Esophagus (tissue), 2 donors: ENCODE results near the gene PTPRD. TPM values are rescaled to one million over a fixed set of nuclear protein-coding genes. Genes with fewer than 3 reads are reported as not detected.
"Not testable (repeated sequence)": the region's sequence is repeated elsewhere in the genome, so short reads cannot be mapped to it uniquely, and the experiment has no call there.

ENCODE experiments used
- H3K27ac ChIP-seq, 2 donors: one replicate each; pipeline ENCODE4 v1.5.1; 2013; ENCODE audit warnings: low read depth in 2 of 2, mild to moderate bottlenecking in 2 of 2, inconsistent platforms in 1 of 2, low read length in 1 of 2, moderate library complexity in 1 of 2
- H3K27me3 ChIP-seq, 2 donors: one replicate each; pipeline ENCODE4 v1.6.1; 2013; ENCODE audit warnings: low read length in 2 of 2, control low read depth in 1 of 2, mild to moderate bottlenecking in 1 of 2; ENCODE audit not compliant: insufficient read depth in 2 of 2, control insufficient read depth in 1 of 2
- H3K36me3 ChIP-seq, 2 donors: one replicate each; pipeline ENCODE4 v1.6.1; 2013; ENCODE audit warnings: low read length in 1 of 2; ENCODE audit not compliant: control insufficient read depth in 2 of 2, insufficient read depth in 2 of 2
- H3K4me1 ChIP-seq, 2 donors: one replicate each; pipeline ENCODE4 v1.6.1; 2013; ENCODE audit warnings: low read length in 1 of 2; ENCODE audit not compliant: control insufficient read depth in 2 of 2, insufficient read depth in 2 of 2
- H3K4me3 ChIP-seq, 2 donors: one replicate each; pipeline ENCODE4 v1.5.1; 2013; ENCODE audit warnings: low read length in 2 of 2, mild to moderate bottlenecking in 2 of 2, low read depth in 1 of 2, moderate library complexity in 1 of 2
- H3K9me3 ChIP-seq, 2 donors: one replicate each; pipeline ENCODE4 v1.6.1; 2013; ENCODE audit warnings: mild to moderate bottlenecking in 2 of 2, low read depth in 1 of 2, low read length in 1 of 2, moderate library complexity in 1 of 2; ENCODE audit not compliant: control insufficient read depth in 2 of 2, insufficient read depth in 1 of 2
- whole genome bisulfite sequencing, 2 donors: extraction: QIAGEN DNeasy Blood & Tissue Kit; methylation state at CpG; one replicate each; pipeline ENCODE4 v1.1.7; 2013; 5-methylcytosine and 5-hydroxymethylcytosine counted together
- polyA plus RNA-seq, 2 donors: library from polyadenylated mRNA; stranded (reverse); fragments of 200-250 nt; gene quantifications; one replicate each; pipeline ENCODE4 v1.2.3, GENCODE V29; 2013
- donor health status: healthy with polysubstance abuse.
- donor health status: Bipolar disorder and iron deficiency.

The PTPRD gene
- polyA plus RNA-seq, 2 donors = 0.53 to 0.60 TPM

GRCh38 chr9:10523164-10523563 is 89.6 kb downstream of the PTPRD start:
- Histone ChIP-seq H3K36me3 (no peaks in the 10 kb centered on the region), H3K27ac (no peak overlapping the region), H3K4me1 (no peaks in the 10 kb centered on the region), H3K4me3 (no peak overlapping the region), H3K9me3 (no peaks in the 10 kb centered on the region), H3K27me3 (no peaks in the 10 kb centered on the region)
- WGBS, 2 donors = 71% methylated on average over 5 of the region's 5 CpGs

- no peaks in the 10 kb centered on the region for H3K9me3 ChIP-seq
- H3K4me3 ChIP-seq = no peak overlapping the region
- no peaks in the 10 kb centered on the region for H3K36me3 ChIP-seq
- no peaks in the 10 kb centered on the region for H3K4me1 ChIP-seq
- WGBS, 2 donors = 92 to 95% methylated on average over 3 of the region's 3 CpGs
- H3K27me3 ChIP-seq = no peaks in the 10 kb centered on the region
- no peak overlapping the region for H3K27ac ChIP-seq
Measured at GRCh38 chr9:10512144-10512543, 100.7 kb downstream of the PTPRD start.

- no peak overlapping the region for H3K27ac ChIP-seq
- H3K9me3 ChIP-seq = peaks cover 0 to 3% of the 10 kb centered on the region in 2 donors
- H3K27me3 ChIP-seq = no peaks in the 10 kb centered on the region
- H3K4me3 ChIP-seq = no peak overlapping the region
- no peaks in the 10 kb centered on the region for H3K4me1 ChIP-seq
- no peaks in the 10 kb centered on the region for H3K36me3 ChIP-seq
- 72 to 77% methylated on average over 4 of the region's 4 CpGs for WGBS, 2 donors
Measured at GRCh38 chr9:10488937-10489336, 123.9 kb downstream of the PTPRD start.

GRCh38 chr9:10479172-10479571 is 133.6 kb downstream of the PTPRD start:
- no peaks in the 10 kb centered on the region for H3K4me1 ChIP-seq
- H3K27ac ChIP-seq = no peak overlapping the region
- no peaks in the 10 kb centered on the region for H3K36me3 ChIP-seq
- WGBS, 2 donors = 39 to 40% methylated on average over 3 of the region's 3 CpGs
- no peak overlapping the region for H3K4me3 ChIP-seq
- no peaks in the 10 kb centered on the region for H3K27me3 ChIP-seq
- no peaks in the 10 kb centered on the region for H3K9me3 ChIP-seq

GRCh38 chr9:10449201-10449617 is 163.6 kb downstream of the PTPRD start:
- not testable (repeated sequence) for H3K4me3 ChIP-seq, H3K27me3 ChIP-seq, H3K36me3 ChIP-seq, H3K27ac ChIP-seq, H3K4me1 ChIP-seq, H3K9me3 ChIP-seq
- WGBS, 2 donors = 95 to 96% methylated on average over 26 to 28 of the region's 28 CpGs

- Histone ChIP-seq H3K27me3 (no peaks in the 10 kb centered on the region), H3K27ac (no peak overlapping the region), H3K36me3 (no peaks in the 10 kb centered on the region), H3K4me3 (no peak overlapping the region), H3K4me1 (no peaks in the 10 kb centered on the region), H3K9me3 (no peaks in the 10 kb centered on the region)
- WGBS, 2 donors = 60 to 73% methylated on average over 3 of the region's 3 CpGs
Measured at GRCh38 chr9:10447036-10447435, 165.8 kb downstream of the PTPRD start.

- Histone ChIP-seq H3K27ac (no peak overlapping the region), H3K9me3 (no peaks in the 10 kb centered on the region), H3K27me3 (no peaks in the 10 kb centered on the region), H3K4me3 (no peak overlapping the region), H3K4me1 (no peaks in the 10 kb centered on the region), H3K36me3 (no peaks in the 10 kb centered on the region)
Measured at GRCh38 chr9:10443868-10444204, 169.0 kb downstream of the PTPRD start.

- no peaks in the 10 kb centered on the region for H3K4me1 ChIP-seq
- 77 to 78% methylated on average over 4 of the region's 4 CpGs for WGBS, 2 donors
- H3K9me3 ChIP-seq = no peaks in the 10 kb centered on the region
- H3K27ac ChIP-seq = no peak overlapping the region
- no peak overlapping the region for H3K4me3 ChIP-seq
- H3K27me3 ChIP-seq = no peaks in the 10 kb centered on the region
- no peaks in the 10 kb centered on the region for H3K36me3 ChIP-seq
Measured at GRCh38 chr9:10443181-10443867, 169.5 kb downstream of the PTPRD start.

GRCh38 chr9:10438955-10439354 is 173.8 kb downstream of the PTPRD start:
- H3K36me3 ChIP-seq = no peaks in the 10 kb centered on the region
- H3K9me3 ChIP-seq = no peaks in the 10 kb centered on the region
- no peaks in the 10 kb centered on the region for H3K27me3 ChIP-seq
- no peaks in the 10 kb centered on the region for H3K4me1 ChIP-seq
- 61 to 66% methylated on average over 7 of the region's 7 CpGs for WGBS, 2 donors
- no peak overlapping the region for H3K4me3 ChIP-seq
- no peak overlapping the region for H3K27ac ChIP-seq

GRCh38 chr9:10436756-10437155 is 176.0 kb downstream of the PTPRD start:
- 47 to 53% methylated on average over 4 of the region's 4 CpGs for WGBS, 2 donors
- Histone ChIP-seq H3K4me3 (no peak overlapping the region), H3K27ac (no peak overlapping the region), H3K36me3 (no peaks in the 10 kb centered on the region), H3K4me1 (no peaks in the 10 kb centered on the region), H3K9me3 (no peaks in the 10 kb centered on the region), H3K27me3 (no peaks in the 10 kb centered on the region)
